Adipose tissue (tissue), 3 donors: ENCODE measurements around the gene SNX32. TPM values are rescaled to one million over a fixed set of nuclear protein-coding genes. Genes with fewer than 3 reads are reported as not detected.

Experiments used
- polyA plus RNA-seq, 3 donors: library from polyadenylated mRNA; stranded (reverse); fragments of 200-250 nt; gene quantifications; one replicate each; pipeline ENCODE4 v1.2.3, GENCODE V29; 2013
- donor health status: healthy with polysubstance abuse.
- donor health status: Bipolar disorder and iron deficiency.
- donor health status: healthy.

Gene SNX32
- polyA plus RNA-seq, 3 donors, result 0.34 to 0.41 TPM; not detected in 1

Other genes starting within 250 kb of the SNX32 start
- 1 to 10 TPM in 2 of 3 donors, under 1 TPM in 1; 0.20 to 4.4 (median 3.2) TPM for gene KCNK7, start 238.2 kb upstream of the SNX32 start, polyA plus RNA-seq
- gene MAP3K11, start 219.7 kb upstream of the SNX32 start, polyA plus RNA-seq, result 10 to 100 TPM; 21.4 to 85.5 (median 66.0) TPM
- gene PCNX3, start 218.2 kb upstream of the SNX32 start, polyA plus RNA-seq, result 10 to 100 TPM; 11.1 to 16.8 (median 13.3) TPM
- 100 to 1,000 TPM in 1 of 3 donors, 10 to 100 TPM in 2; 23.7 to 105 (median 36.3) TPM for gene SIPA1, start 195.9 kb upstream of the SNX32 start, polyA plus RNA-seq
- 10 to 100 TPM; 30.8 to 61.2 (median 50.4) TPM for gene RELA, start 171.0 kb upstream of the SNX32 start, polyA plus RNA-seq
- 10 to 100 TPM; 41.6 to 55.1 (median 50.6) TPM for gene KAT5, start 121.7 kb upstream of the SNX32 start, polyA plus RNA-seq
- gene RNASEH2C, start 113.2 kb upstream of the SNX32 start, polyA plus RNA-seq, result 100 to 1,000 TPM in 1 of 3 donors, 10 to 100 TPM in 2; 41.9 to 103 (median 88.3) TPM
- gene AP5B1, start 53.0 kb upstream of the SNX32 start, polyA plus RNA-seq, result 10 to 100 TPM in 2 of 3 donors, 1 to 10 TPM in 1; 7.4 to 22.6 (median 10.0) TPM
- under 1 TPM in 2 of 3 donors, not detected in 1; 0.21 to 0.68 TPM for gene OVOL1, start 46.9 kb upstream of the SNX32 start, polyA plus RNA-seq
- 100 to 1,000 TPM; 206 to 826 (median 597) TPM for gene CFL1, start 24.2 kb downstream of the SNX32 start, polyA plus RNA-seq
- 10 to 100 TPM; 29.7 to 60.6 (median 40.3) TPM for gene MUS81, start 26.5 kb downstream of the SNX32 start, polyA plus RNA-seq
- gene EFEMP2, start 38.8 kb downstream of the SNX32 start, polyA plus RNA-seq, result 100 to 1,000 TPM in 1 of 3 donors, 10 to 100 TPM in 2; 16.6 to 103 (median 62.4) TPM
- 1 to 10 TPM in 2 of 3 donors, under 1 TPM in 1; 0.26 to 2.7 (median 2.6) TPM for gene CTSW, start 45.9 kb downstream of the SNX32 start, polyA plus RNA-seq
- gene FIBP, start 54.5 kb downstream of the SNX32 start, polyA plus RNA-seq, result 10 to 100 TPM; 31.2 to 68.7 (median 56.9) TPM
- gene CCDC85B, start 56.7 kb downstream of the SNX32 start, polyA plus RNA-seq, result 10 to 100 TPM; 18.1 to 75.3 (median 28.1) TPM
- 100 to 1,000 TPM in 1 of 3 donors, 10 to 100 TPM in 1, 1 to 10 TPM in 1; 1.5 to 100 (median 28.1) TPM for gene FOSL1, start 66.4 kb downstream of the SNX32 start, polyA plus RNA-seq
- 10 to 100 TPM; 20.5 to 35.3 (median 29.1) TPM for gene C11orf68, start 85.1 kb downstream of the SNX32 start, polyA plus RNA-seq
- 100 to 1,000 TPM in 2 of 3 donors, 10 to 100 TPM in 1; 46.7 to 142 (median 107) TPM for gene DRAP1, start 85.5 kb downstream of the SNX32 start, polyA plus RNA-seq
- gene TSGA10IP, start 111.5 kb downstream of the SNX32 start, polyA plus RNA-seq, result not detected
- 10 to 100 TPM; 26.9 to 51.8 (median 36.5) TPM for gene SART1, start 127.8 kb downstream of the SNX32 start, polyA plus RNA-seq
- gene EIF1AD, start 168.2 kb downstream of the SNX32 start, polyA plus RNA-seq, result 10 to 100 TPM; 12.0 to 20.8 (median 12.9) TPM
- gene BANF1, start 168.5 kb downstream of the SNX32 start, polyA plus RNA-seq, result 100 to 1,000 TPM in 2 of 3 donors, 10 to 100 TPM in 1; 75.9 to 175 (median 123) TPM
- gene CST6, start 178.0 kb downstream of the SNX32 start, polyA plus RNA-seq, result under 1 TPM in 2 of 3 donors, not detected in 1; 0.28 to 0.84 TPM
- gene CATSPER1, start 192.5 kb downstream of the SNX32 start, polyA plus RNA-seq, result under 1 TPM in 2 of 3 donors, not detected in 1; 0.02 to 0.16 TPM
- under 1 TPM in 1 of 3 donors, not detected in 2; 0.64 TPM for gene GAL3ST3, start 215.2 kb downstream of the SNX32 start, polyA plus RNA-seq
- 100 to 1,000 TPM in 1 of 3 donors, 10 to 100 TPM in 2; 95.6 to 110 (median 98.5) TPM for gene SF3B2, start 218.4 kb downstream of the SNX32 start, polyA plus RNA-seq
- 10 to 100 TPM; 16.6 to 29.4 (median 26.5) TPM for gene PACS1, start 236.3 kb downstream of the SNX32 start, polyA plus RNA-seq